Endothelial cell of umbilical vein (primary cell): Measurements from ENCODE around the gene CFAP46. TPM values are rescaled to one million over a fixed set of nuclear protein-coding genes. Genes with fewer than 3 reads are reported as not detected.

Experiments
- BruUV-seq: library from RNA; stranded (reverse); fragments of 400-500 nt; replicated peaks from 2 replicates; lab custom pipeline; 2021; lab: Mats Ljungman, UMichigan
- CTCF ChIA-PET: fragments of 300-600, 350-600 bp; sonication (Branson Sonifier 250); formaldehyde crosslinking; loops from one replicate; lab custom pipeline; 2021; ENCODE audit warnings: antibody characterized with exemption, inconsistent platforms; lab: Charles Lee
- POLR2A ChIA-PET: fragments of 300-600, 350-600 bp; sonication (Branson Sonifier 250); formaldehyde crosslinking; loops from one replicate; lab custom pipeline; 2021; ENCODE audit warnings: antibody characterized with exemption, inconsistent platforms; lab: Charles Lee
- DNase-seq: peaks from one replicate; pipeline ENCODE4 v3.0.0-alpha.2; 2011; ENCODE audit warnings: low read depth, low spot score
- FAIRE-seq: peaks from 2 replicates; lab custom pipeline; 2011; peaks lifted over from hg19 to GRCh38; lab: Jason Lieb, UNC
- H2AFZ ChIP-seq: 2 replicates; pipeline ENCODE4 v1.6.0; 2012; ENCODE audit warnings: low read depth, low read length, control low read depth, inconsistent platforms
- H3K27ac ChIP-seq: 2 replicates; pipeline ENCODE4 v1.5.1; 2011; ENCODE audit warnings: low read depth, mild to moderate bottlenecking, control low read depth, low read length, moderate library complexity; ENCODE audit not compliant: insufficient read depth
- H3K27me3 ChIP-seq, 2 experiments: 2 replicates each; pipeline versions ENCODE4 v1.6.0 to v1.6.1; 2011; ENCODE audit warnings: low read length in 2 of 2, mixed read lengths in 1 of 2; ENCODE audit not compliant: control insufficient read depth in 2 of 2, insufficient read depth in 2 of 2
- H3K36me3 ChIP-seq, 2 experiments: 2 replicates in 1 of 2; 3 replicates in 1 of 2; pipeline ENCODE4 v1.5.1; 2011; ENCODE audit warnings: low read length in 2 of 2, mild to moderate bottlenecking in 1 of 2, moderate library complexity in 1 of 2; ENCODE audit not compliant: control insufficient read depth in 2 of 2, insufficient read depth in 2 of 2; ENCODE audit errors: extremely low read depth in 1 of 2
- H3K4me1 ChIP-seq: 3 replicates; pipeline ENCODE4 v1.5.1; 2011; ENCODE audit warnings: mild to moderate bottlenecking, low read length; ENCODE audit not compliant: control insufficient read depth, insufficient read depth; ENCODE audit errors: extremely low read depth
- H3K4me2 ChIP-seq: 2 replicates; pipeline ENCODE4 v1.6.1; 2011; ENCODE audit warnings: low read length, control low read depth, mixed read lengths; ENCODE audit not compliant: insufficient read depth
- H3K4me3 ChIP-seq, 3 experiments: fragments of 200-600 bp in 1 of 3; sonication (generic), shearing (Covaris generic) in 1 of 3; replicated peaks in 1 of 3; 2 replicates each; pipeline ENCODE4 v1.5.1; 2011 to 2016; ENCODE audit warnings: control low read depth in 3 of 3, low read length in 3 of 3, mild to moderate bottlenecking in 2 of 3, inconsistent platforms in 1 of 3, low read depth in 1 of 3, moderate library complexity in 1 of 3; ENCODE audit not compliant: insufficient read depth in 1 of 3
- H3K79me2 ChIP-seq: 2 replicates; pipeline ENCODE4 v1.6.0; 2012; ENCODE audit warnings: low read length, inconsistent platforms; ENCODE audit not compliant: control insufficient read depth, insufficient read depth
- H3K9ac ChIP-seq: replicated peaks from 2 replicates; pipeline ENCODE3; 2011; ENCODE audit warnings: low read length, control low read depth; ENCODE audit not compliant: insufficient read depth; ENCODE audit errors: extremely low read depth
- H3K9me1 ChIP-seq: replicated peaks from 3 replicates; pipeline ENCODE4 v1.6.0; 2011; ENCODE audit warnings: mild to moderate bottlenecking, low read length; ENCODE audit not compliant: control insufficient read depth, insufficient read depth; ENCODE audit errors: extremely low read depth
- H3K9me3 ChIP-seq: replicated peaks from 2 replicates; pipeline ENCODE4 v1.5.1; 2012; ENCODE audit warnings: low read length, inconsistent platforms; ENCODE audit not compliant: control insufficient read depth, insufficient read depth
- H4K20me1 ChIP-seq: replicated peaks from 2 replicates; pipeline ENCODE3; 2011; ENCODE audit warnings: mild to moderate bottlenecking, low read length; ENCODE audit not compliant: control insufficient read depth, insufficient read depth; ENCODE audit errors: extremely low read depth
- EZH2 ChIP-seq: IDR thresholded peaks from 2 replicates; pipeline ENCODE4 v1.6.1; 2012; ENCODE audit warnings: borderline replicate concordance, low read depth, mild to moderate bottlenecking, moderate library complexity, low read length, inconsistent platforms; ENCODE audit not compliant: severe bottlenecking
- FOS ChIP-seq: IDR thresholded peaks from 2 replicates; pipeline ENCODE4 v1.6.1; 2011; ENCODE audit warnings: mild to moderate bottlenecking, low read length, moderate library complexity, borderline replicate concordance; ENCODE audit not compliant: insufficient read depth
- GATA2 ChIP-seq: IDR thresholded peaks from 2 replicates; pipeline ENCODE4 v1.7.0; 2011; ENCODE audit warnings: low read depth, mild to moderate bottlenecking, moderate library complexity, mixed read lengths, low read length; ENCODE audit not compliant: insufficient read length, insufficient read depth
- JUN ChIP-seq: IDR thresholded peaks from 2 replicates; pipeline ENCODE4 v1.6.1; 2011; ENCODE audit warnings: borderline replicate concordance, low read depth; ENCODE audit not compliant: insufficient read length, insufficient read depth
- MYC ChIP-seq: IDR thresholded peaks from one replicate; pipeline ENCODE4 v1.6.1; 2011; ENCODE audit warnings: mild to moderate bottlenecking, low read depth, low read length
- POLR2A ChIP-seq: IDR thresholded peaks from 2 replicates; pipeline ENCODE4 v1.6.1; 2012; ENCODE audit warnings: low read depth, mild to moderate bottlenecking, control low read depth, low read length
- POLR2AphosphoS5 ChIP-seq: IDR thresholded peaks from 2 replicates; pipeline ENCODE4 v1.6.1; 2012; ENCODE audit warnings: low read depth, mild to moderate bottlenecking, control low read depth, low read length, moderate library complexity; ENCODE audit not compliant: insufficient read depth
- dilution Hi-C: fragments of 300-500 bp; cut with MboI; formaldehyde crosslinking; loops from one replicate; pipeline ENCODE4 v1.15.0; 2019; ENCODE audit warnings: low sequenced_read_pairs; ENCODE audit not compliant: extremely low pct_ligation_motif_present
- intact Hi-C: fragments of 100-400 bp; cut with micrococcal nuclease; formaldehyde crosslinking; loops from one replicate; pipeline ENCODE4 v1.10.0; 2022
- polyA plus RNA-seq, 4 experiments: library from polyadenylated mRNA; depleted of rRNA in 3 of 4; stranded (reverse) in 3 of 4; unstranded in 1 of 4; fragments of >200 nt; gene quantifications; 2 replicates each; pipeline versions ENCODE4 v1.2.1 to v1.2.3, GENCODE V29; 2011 to 2012; ENCODE audit warnings: missing spikeins in 1 of 4
- total RNA-seq: library from RNA; stranded (reverse); gene quantifications from 2 replicates; pipeline ENCODE4 v1.2.3, GENCODE V29; 2021
- TF ChIP-seq, protein P1 (sequence below): IDR thresholded peaks from 2 replicates; pipeline ENCODE4 v1.6.1; 2011; ENCODE audit not compliant: insufficient read depth, insufficient read length
- TF ChIP-seq, protein P2 (sequence below), 2 donors: IDR thresholded peaks; 1 replicate in 1 of 2; 2 replicates in 1 of 2; pipeline ENCODE4 v1.5.1; 2011; ENCODE audit warnings: low read length in 2 of 2, mild to moderate bottlenecking in 2 of 2, moderate library complexity in 2 of 2, control low read depth in 1 of 2, inconsistent platforms in 1 of 2, low read depth in 1 of 2; ENCODE audit not compliant: insufficient read depth in 1 of 2; ENCODE audit errors: extremely low read depth in 1 of 2

CFAP46 gene
- total and polyA plus RNA-seq, 2 donors (not counting 3 experiments of a cell fraction or from before 2014, with no cell fraction given) = 0.75 to 0.98 TPM

DNA sequence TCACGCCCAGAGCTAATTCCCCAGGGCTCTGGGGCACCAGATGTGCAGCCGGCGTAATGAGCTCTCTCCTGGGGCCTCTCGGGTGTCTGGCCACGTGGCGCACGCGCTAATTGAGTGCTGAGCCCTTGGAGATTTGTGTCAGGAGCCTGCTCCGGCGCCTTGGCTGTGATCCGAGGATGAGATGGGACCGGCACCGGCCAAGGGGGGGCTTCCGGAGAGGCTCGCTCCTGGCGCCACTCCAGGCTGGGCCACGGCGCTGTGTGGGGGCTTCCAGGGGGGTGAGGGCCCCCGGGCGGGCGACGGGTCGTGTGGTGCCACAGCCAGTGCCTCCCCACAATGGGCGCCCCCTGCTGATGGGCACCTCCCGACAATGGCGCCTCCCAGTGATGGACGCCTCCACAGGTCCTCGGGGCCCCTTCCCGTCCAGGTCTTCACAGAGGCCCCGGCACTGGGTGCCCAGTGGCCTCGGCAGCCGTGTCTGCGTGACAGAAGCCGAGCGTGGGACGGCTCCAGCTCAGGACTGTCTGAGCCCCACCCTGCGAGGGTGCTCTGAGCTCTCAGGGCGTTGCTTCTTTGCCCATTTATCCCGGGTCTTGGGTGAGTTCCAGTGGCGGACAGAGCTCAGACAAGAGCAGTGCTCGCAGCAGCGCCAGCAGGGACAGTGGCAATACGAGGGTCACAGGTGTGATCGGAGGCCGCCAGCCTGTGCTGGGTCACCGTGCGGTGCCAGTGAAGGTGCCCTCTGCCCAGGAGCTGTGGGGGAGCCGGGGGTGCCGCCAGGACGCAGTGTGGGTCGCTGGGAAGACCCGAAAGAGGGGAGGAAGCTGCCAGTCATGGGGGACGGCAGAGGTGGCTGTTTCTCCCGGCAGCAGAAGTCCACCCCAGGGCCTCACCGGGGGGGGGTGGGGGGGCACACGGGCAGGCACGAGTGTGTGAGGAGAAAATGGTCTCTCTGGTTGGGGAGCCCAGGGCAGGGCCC is 148.2 kb downstream of the CFAP46 start:
- POLR2A ChIA-PET = no interaction called here
- intact Hi-C loops (no loop called here), dilution Hi-C loops (no loop called here)

DNA sequence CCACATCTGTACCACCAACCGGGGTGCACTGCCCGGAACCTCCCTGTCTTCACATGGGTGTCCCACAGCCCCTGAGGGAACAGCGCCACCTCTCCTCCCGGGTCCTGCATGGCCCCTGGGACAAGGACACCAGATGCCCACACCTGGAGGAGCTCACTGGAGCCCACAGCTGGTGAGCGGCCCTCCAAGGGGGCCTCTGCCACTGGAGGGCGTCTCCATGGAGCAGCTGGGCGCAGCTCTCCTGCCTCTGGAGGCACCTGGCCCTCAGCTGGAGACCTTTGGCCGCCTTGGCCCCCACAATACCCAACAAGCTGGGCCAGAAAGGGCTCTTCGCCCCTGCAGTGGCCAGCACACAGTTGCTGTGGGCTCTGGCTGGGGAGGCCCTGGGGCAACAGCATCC is 149.2 kb downstream of the CFAP46 start:
- H3K36me3 ChIP-seq = no peaks in the 10 kb centered on the region
- H3K27ac ChIP-seq = no peak overlapping the region
- H3K4me2 ChIP-seq = no peak overlapping the region
- no peak overlapping the region for H3K9ac ChIP-seq
- H3K9me3 ChIP-seq = no peaks in the 10 kb centered on the region
- H3K4me3 ChIP-seq = no peak overlapping the region
- DNase-seq (no peak), FAIRE-seq (no peak)
- ChIA-PET POLR2A (no interaction called here), CTCF (interaction anchor here (0.8 to 2.4 kb wide), 2 partner anchors 22 to 138 kb away, joined by 3 to 14 read pairs; no protein-coding TSS in a partner anchor)
- H3K27me3 ChIP-seq = peaks cover 11 to 15% of the 10 kb centered on the region in 2 experiments
- TF ChIP-seq JUN = no peak
- no peak for TF ChIP-seq POLR2AphosphoS5
- TF ChIP-seq, protein P1, sequence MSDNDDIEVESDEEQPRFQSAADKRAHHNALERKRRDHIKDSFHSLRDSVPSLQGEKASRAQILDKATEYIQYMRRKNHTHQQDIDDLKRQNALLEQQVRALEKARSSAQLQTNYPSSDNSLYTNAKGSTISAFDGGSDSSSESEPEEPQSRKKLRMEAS = no peak
- no peak for TF ChIP-seq POLR2A
- TF ChIP-seq MYC = no peak
- TF ChIP-seq FOS = no peak
- TF ChIP-seq, protein P2, sequence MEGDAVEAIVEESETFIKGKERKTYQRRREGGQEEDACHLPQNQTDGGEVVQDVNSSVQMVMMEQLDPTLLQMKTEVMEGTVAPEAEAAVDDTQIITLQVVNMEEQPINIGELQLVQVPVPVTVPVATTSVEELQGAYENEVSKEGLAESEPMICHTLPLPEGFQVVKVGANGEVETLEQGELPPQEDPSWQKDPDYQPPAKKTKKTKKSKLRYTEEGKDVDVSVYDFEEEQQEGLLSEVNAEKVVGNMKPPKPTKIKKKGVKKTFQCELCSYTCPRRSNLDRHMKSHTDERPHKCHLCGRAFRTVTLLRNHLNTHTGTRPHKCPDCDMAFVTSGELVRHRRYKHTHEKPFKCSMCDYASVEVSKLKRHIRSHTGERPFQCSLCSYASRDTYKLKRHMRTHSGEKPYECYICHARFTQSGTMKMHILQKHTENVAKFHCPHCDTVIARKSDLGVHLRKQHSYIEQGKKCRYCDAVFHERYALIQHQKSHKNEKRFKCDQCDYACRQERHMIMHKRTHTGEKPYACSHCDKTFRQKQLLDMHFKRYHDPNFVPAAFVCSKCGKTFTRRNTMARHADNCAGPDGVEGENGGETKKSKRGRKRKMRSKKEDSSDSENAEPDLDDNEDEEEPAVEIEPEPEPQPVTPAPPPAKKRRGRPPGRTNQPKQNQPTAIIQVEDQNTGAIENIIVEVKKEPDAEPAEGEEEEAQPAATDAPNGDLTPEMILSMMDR (IDR thresholded peaks at IDR 0.05; ENCODE audit: extremely low read depth in 1 of 2, insufficient read depth in 1 of 2, low read depth in 1 of 2, low read length in 2 of 2) = no peak
- no peak for TF ChIP-seq GATA2
- no peak for TF ChIP-seq EZH2
- no TSS peak for BruUV-seq
- intact Hi-C loops (no loop called here), dilution Hi-C loops (no loop called here)
- H2AFZ ChIP-seq = no peak overlapping the region
- no peaks in the 10 kb centered on the region for H3K79me2 ChIP-seq
- no peaks in the 10 kb centered on the region for H3K4me1 ChIP-seq
- H4K20me1 ChIP-seq = no peaks in the 10 kb centered on the region
- H3K9me1 ChIP-seq = no peaks in the 10 kb centered on the region

More for the DNA sequence above, 148.2 kb downstream of the CFAP46 start:
- H3K4me2 ChIP-seq = no peak overlapping the region
- no peaks in the 10 kb centered on the region for H4K20me1 ChIP-seq
- H3K27me3 ChIP-seq = peaks cover 2 to 8% of the 10 kb centered on the region in 2 experiments
- no peaks in the 10 kb centered on the region for H3K36me3 ChIP-seq
- no peak for TF ChIP-seq GATA2
- TF ChIP-seq, protein P1 = no peak
- TF ChIP-seq JUN = no peak
- CTCF ChIA-PET = interaction anchor here (0.8 to 2.4 kb wide), 2 partner anchors 23 to 139 kb away, joined by 3 to 14 read pairs; no protein-coding TSS in a partner anchor
- H3K9me3 ChIP-seq = no peaks in the 10 kb centered on the region
- DNase-seq (no peak), FAIRE-seq (no peak)
- H3K4me3 ChIP-seq = no peak overlapping the region
- H3K79me2 ChIP-seq = no peaks in the 10 kb centered on the region
- H3K27ac ChIP-seq = no peak overlapping the region
- no peak overlapping the region for H2AFZ ChIP-seq
- no TSS peak for BruUV-seq
- H3K9me1 ChIP-seq = no peaks in the 10 kb centered on the region
- H3K9ac ChIP-seq = no peak overlapping the region
- no peaks in the 10 kb centered on the region for H3K4me1 ChIP-seq
